GM23248 (cell line): Measurements from ENCODE around the gene NAV3. TPM values are rescaled to one million over a fixed set of nuclear protein-coding genes. Genes with fewer than 3 reads are reported as not detected.

Experiments
- DNase-seq: peaks from one replicate; pipeline ENCODE4 v3.0.0-alpha.2; 2015
- H2AFZ ChIP-seq: fragments of 200-600 bp; sonication (generic); 2 replicates; pipeline ENCODE4 v1.6.1; 2016; ENCODE audit warnings: antibody characterized with exemption
- H3F3A ChIP-seq: fragments of 200-600 bp; sonication (generic); 2 replicates; pipeline ENCODE4 v1.6.1; 2016; ENCODE audit warnings: mild to moderate bottlenecking, antibody characterized with exemption, mixed run types; ENCODE audit not compliant: insufficient read depth
- H3K27ac ChIP-seq: fragments of 200-600 bp; sonication (generic); 2 replicates; pipeline ENCODE4 v1.5.1; 2016; ENCODE audit warnings: mild to moderate bottlenecking
- H3K27me3 ChIP-seq: fragments of 200-600 bp; sonication (generic); replicated peaks from 2 replicates; pipeline ENCODE4 v1.6.1; 2016; ENCODE audit warnings: mild to moderate bottlenecking; ENCODE audit not compliant: insufficient read depth
- H3K36me3 ChIP-seq: fragments of 200-600 bp; sonication (generic); 2 replicates; pipeline ENCODE4 v1.6.1; 2016; ENCODE audit warnings: low read depth, mild to moderate bottlenecking
- H3K4me1 ChIP-seq: fragments of 200-600 bp; sonication (generic); 2 replicates; pipeline ENCODE4 v1.6.1; 2016; ENCODE audit warnings: mild to moderate bottlenecking; ENCODE audit not compliant: insufficient read depth
- H3K4me2 ChIP-seq: fragments of 200-600 bp; sonication (generic); one replicate; pipeline ENCODE4 v1.6.1; 2016; ENCODE audit warnings: mild to moderate bottlenecking; ENCODE audit not compliant: unreplicated experiment
- H3K4me3 ChIP-seq: fragments of 200-600 bp; sonication (generic); 2 replicates; pipeline ENCODE4 v1.5.1; 2016; ENCODE audit warnings: mild to moderate bottlenecking
- H3K79me2 ChIP-seq: fragments of 200-600 bp; sonication (generic); 2 replicates; pipeline ENCODE4 v1.6.1; 2016; ENCODE audit warnings: mild to moderate bottlenecking; ENCODE audit not compliant: insufficient read depth
- H3K9ac ChIP-seq: fragments of 200-600 bp; sonication (generic); 2 replicates; pipeline ENCODE4 v1.6.1; 2016; ENCODE audit warnings: mild to moderate bottlenecking
- H3K9me2 ChIP-seq: fragments of 200-600 bp; sonication (generic); 2 replicates; pipeline ENCODE4 v1.6.1; 2016; ENCODE audit warnings: mixed run types, mild to moderate bottlenecking, moderate library complexity; ENCODE audit not compliant: insufficient read depth
- H3K9me3 ChIP-seq: fragments of 200-600 bp; sonication (generic); one replicate; pipeline ENCODE4 v1.6.1; 2017; ENCODE audit warnings: low read depth
- H4K20me1 ChIP-seq: fragments of 200-600 bp; sonication (generic); 2 replicates; pipeline ENCODE4 v1.6.0; 2016; ENCODE audit not compliant: insufficient read depth
- EZH2 ChIP-seq: fragments of 200-600 bp; sonication (generic); IDR thresholded peaks from 2 replicates; pipeline ENCODE4 v1.6.1; 2018; ENCODE audit warnings: antibody characterized with exemption, mild to moderate bottlenecking; ENCODE audit not compliant: insufficient read depth, poor library complexity, severe bottlenecking
- EZH2phosphoT487 ChIP-seq: fragments of 200-600 bp; sonication (generic); IDR thresholded peaks from 2 replicates; pipeline ENCODE4 v1.6.1; 2018; ENCODE audit warnings: antibody characterized with exemption, moderate library complexity, mild to moderate bottlenecking, low read depth; ENCODE audit not compliant: insufficient read depth
- WGBS, 2 experiments: methylation state at CpG; one replicate each; pipeline ENCODE4 v1.1.6; 2015 to 2017; ENCODE audit warnings: low lambda C conversion rate in 2 of 2, low coverage in 1 of 2; ENCODE audit errors: missing lambda C conversion rate in 2 of 2; 5-methylcytosine and 5-hydroxymethylcytosine counted together
- in situ Hi-C: fragments of 300-500 bp; cut with MboI; formaldehyde crosslinking; loops from 2 replicates; pipeline ENCODE4 v1.15.0; 2020
- polyA plus RNA-seq: library from polyadenylated mRNA; unstranded; fragments of >200 nt; fragmentation: Nextera tagmentation; extraction: Ambion mirVana; gene quantifications from 2 replicates; pipeline ENCODE4 v1.2.1, GENCODE V29; 2016
- total RNA-seq: library from RNA; depleted of rRNA; stranded (reverse); fragments of >200 nt; shearing (Covaris generic); gene quantifications from 2 replicates; pipeline ENCODE4 v1.2.3, GENCODE V29; 2014

The NAV3 gene
- total and polyA plus RNA-seq, 2 experiments from 2014 or later, result 24.2 to 69.9 TPM

- no peak overlapping the region for H3K9ac ChIP-seq
- no peaks in the 10 kb centered on the region for H3K79me2 ChIP-seq
- in situ Hi-C loops, result no loop called here
- TF ChIP-seq EZH2phosphoT487 (no peak), EZH2 (no peak)
- no peaks in the 10 kb centered on the region for H3K9me2 ChIP-seq
- no peak overlapping the region for H3K4me3 ChIP-seq
- 55 to 64% methylated on average over 2 of the region's 2 CpGs for WGBS, 2 experiments
- peaks cover 35% of the 10 kb centered on the region for H3F3A ChIP-seq
- no peaks in the 10 kb centered on the region for H3K36me3 ChIP-seq
- peak overlapping the region; percentile 70 for H3K4me2 ChIP-seq
- H3K4me1 ChIP-seq, result peaks cover 36% of the 10 kb centered on the region
- H3K27ac ChIP-seq, result peak overlapping the region; percentile 71
- no peaks in the 10 kb centered on the region for H3K9me3 ChIP-seq
- peaks cover 21% of the 10 kb centered on the region for H3K27me3 ChIP-seq
- no peak overlapping the region for H2AFZ ChIP-seq
- DNase-seq, result peak; percentile 43
- H4K20me1 ChIP-seq, result no peaks in the 10 kb centered on the region
These were observed 16.4 kb downstream of the NAV3 start for GRCh38 chr12:77847060-77847541.

- DNase-seq, result peak; percentile 86
- peaks cover 35% of the 10 kb centered on the region for H3F3A ChIP-seq
- H3K9me2 ChIP-seq, result no peaks in the 10 kb centered on the region
- H3K4me3 ChIP-seq, result peak overlapping the region; percentile 36
- no peaks in the 10 kb centered on the region for H3K9me3 ChIP-seq
- H3K79me2 ChIP-seq, result no peaks in the 10 kb centered on the region
- H3K27ac ChIP-seq, result peak overlapping the region; percentile 71
- H2AFZ ChIP-seq, result no peak overlapping the region
- peaks cover 36% of the 10 kb centered on the region for H3K4me1 ChIP-seq
- H3K9ac ChIP-seq, result peak overlapping the region; percentile 24; the same call in 1 of the 2 replicates
- TF ChIP-seq EZH2phosphoT487, result peak; percentile 96
- TF ChIP-seq EZH2, result no peak
- no peaks in the 10 kb centered on the region for H3K36me3 ChIP-seq
- in situ Hi-C loops, result no loop called here
- WGBS, 2 experiments, result 19 to 20% methylated on average over 3 of the region's 3 CpGs
- no peaks in the 10 kb centered on the region for H4K20me1 ChIP-seq
- peaks cover 18% of the 10 kb centered on the region for H3K27me3 ChIP-seq
- peak overlapping the region; percentile 70 for H3K4me2 ChIP-seq
These were observed 17.2 kb downstream of the NAV3 start for GRCh38 chr12:77847680-77848431.

DNA sequence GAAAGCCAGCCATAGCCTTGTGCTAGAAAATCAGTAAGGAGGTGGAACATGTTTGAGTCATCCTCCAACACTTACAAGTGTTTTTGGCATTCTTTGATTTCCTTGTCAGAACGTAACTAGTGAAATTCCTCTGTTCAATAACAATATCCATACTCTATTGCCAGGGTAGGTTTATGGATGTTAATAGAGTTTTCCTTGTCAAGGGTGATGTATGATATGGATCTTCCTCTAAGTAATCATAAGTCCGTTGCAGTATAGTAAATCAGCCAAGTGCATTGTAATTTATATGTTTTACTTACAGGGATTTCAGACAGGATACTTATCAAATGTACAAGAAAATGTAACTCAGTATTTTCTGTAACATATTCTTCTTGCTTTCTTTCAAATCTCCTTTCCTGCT, 19.4 kb downstream of the NAV3 start:
- Histone ChIP-seq H3K36me3 (no peaks in the 10 kb centered on the region), H3K27me3 (peaks cover 16% of the 10 kb centered on the region), H3K4me2 (no peak overlapping the region), H2AFZ (no peak overlapping the region), H3K9me2 (no peaks in the 10 kb centered on the region), H3K4me1 (peaks cover 36% of the 10 kb centered on the region), H3K9me3 (no peaks in the 10 kb centered on the region), H3K27ac (no peak overlapping the region), H4K20me1 (no peaks in the 10 kb centered on the region), H3K4me3 (no peak overlapping the region), H3K9ac (no peak overlapping the region), H3F3A (peaks cover 35% of the 10 kb centered on the region), H3K79me2 (no peaks in the 10 kb centered on the region)
- DNase-seq, result no peak
- 78 to 83% methylated on average over 2 of the region's 2 CpGs for WGBS, 2 experiments
- TF ChIP-seq EZH2 (no peak), EZH2phosphoT487 (no peak)
- in situ Hi-C loops, result no loop called here

- Histone ChIP-seq H3K36me3 (no peaks in the 10 kb centered on the region), H3K9me2 (no peaks in the 10 kb centered on the region), H3K79me2 (no peaks in the 10 kb centered on the region), H3K9me3 (no peaks in the 10 kb centered on the region), H3K4me2 (no peak overlapping the region), H4K20me1 (no peaks in the 10 kb centered on the region), H2AFZ (no peak overlapping the region), H3F3A (peaks cover 29% of the 10 kb centered on the region), H3K4me3 (no peak overlapping the region), H3K27me3 (peaks cover 16% of the 10 kb centered on the region), H3K9ac (no peak overlapping the region), H3K27ac (no peak overlapping the region), H3K4me1 (peaks cover 33% of the 10 kb centered on the region)
- in situ Hi-C loops, result no loop called here
- no peak for TF ChIP-seq EZH2phosphoT487
- no peak for TF ChIP-seq EZH2
- DNase-seq, result no peak
- WGBS, 2 experiments, result 87 to 90% methylated on average over 2 of the region's 2 CpGs
These were observed 20.0 kb downstream of the NAV3 start for GRCh38 chr12:77850698-77851097.
